Mononuclear cell (primary cell): ENCODE results near the gene SLC18B1. TPM values are rescaled to one million over a fixed set of nuclear protein-coding genes. Genes with fewer than 3 reads are reported as not detected.
"Not testable (repeated sequence)": the region's sequence is repeated elsewhere in the genome, so short reads cannot be mapped to it uniquely, and the experiment has no call there.

Experiments used
- H3K27me3 ChIP-seq: 2 replicates; pipeline ENCODE4 v1.6.0; 2011; ENCODE audit warnings: low read length, control low read depth; ENCODE audit not compliant: insufficient read depth
- H3K4me1 ChIP-seq: 2 replicates; pipeline ENCODE4 v1.5.1; 2011; ENCODE audit warnings: mild to moderate bottlenecking, low read length, control low read depth; ENCODE audit not compliant: insufficient read depth
- H3K4me3 ChIP-seq: 2 replicates; pipeline ENCODE4 v1.5.1; 2011; ENCODE audit warnings: mild to moderate bottlenecking, low read length, moderate library complexity
- H3K9me3 ChIP-seq: 2 replicates; pipeline ENCODE4 v1.5.1; 2011; ENCODE audit warnings: low read depth, mild to moderate bottlenecking, control low read depth, low read length
- total RNA-seq: library from RNA; depleted of rRNA; stranded (reverse); fragments of >200 nt; gene quantifications from one replicate; pipeline ENCODE4 v1.2.3, GENCODE V29; 2012

The SLC18B1 gene
- total RNA-seq, 1 donor: 10.3 TPM

- no peaks in the 10 kb centered on the region for H3K27me3 ChIP-seq
- H3K4me1 ChIP-seq: peaks cover 26% of the 10 kb centered on the region
- H3K9me3 ChIP-seq: no peaks in the 10 kb centered on the region
- peak overlapping the region; percentile 95 for H3K4me3 ChIP-seq
Measured at GRCh38 chr6:132812756-132813172, 14.3 kb upstream of the SLC18B1 start.

- H3K4me3 ChIP-seq: no peak overlapping the region
- peaks cover 26% of the 10 kb centered on the region for H3K4me1 ChIP-seq
- no peaks in the 10 kb centered on the region for H3K27me3 ChIP-seq
- no peaks in the 10 kb centered on the region for H3K9me3 ChIP-seq
Measured at GRCh38 chr6:132812255-132812732, 13.9 kb upstream of the SLC18B1 start.

GRCh38 chr6:132811276-132811675 lies 12.8 kb upstream of the SLC18B1 start:
- no peaks in the 10 kb centered on the region for H3K9me3 ChIP-seq
- H3K27me3 ChIP-seq: no peaks in the 10 kb centered on the region
- peaks cover 22% of the 10 kb centered on the region for H3K4me1 ChIP-seq
- no peak overlapping the region for H3K4me3 ChIP-seq

GRCh38 chr6:132805548-132805947 lies 7.1 kb upstream of the SLC18B1 start:
- Histone ChIP-seq H3K9me3 (no peaks in the 10 kb centered on the region), H3K4me1 (no peaks in the 10 kb centered on the region), H3K4me3 (no peak overlapping the region), H3K27me3 (no peaks in the 10 kb centered on the region)

GRCh38 chr6:132804251-132804650 lies 5.8 kb upstream of the SLC18B1 start:
- no peaks in the 10 kb centered on the region for H3K9me3 ChIP-seq
- no peaks in the 10 kb centered on the region for H3K4me1 ChIP-seq
- no peaks in the 10 kb centered on the region for H3K27me3 ChIP-seq
- H3K4me3 ChIP-seq: no peak overlapping the region

- H3K4me1 ChIP-seq: peaks cover 6% of the 10 kb centered on the region
- no peaks in the 10 kb centered on the region for H3K27me3 ChIP-seq
- H3K9me3 ChIP-seq: no peaks in the 10 kb centered on the region
Measured at GRCh38 chr6:132800656-132801055, 2.2 kb upstream of the SLC18B1 start.

GRCh38 chr6:132798869-132799538 lies 567 bp upstream of the SLC18B1 start:
- no peaks in the 10 kb centered on the region for H3K9me3 ChIP-seq
- H3K27me3 ChIP-seq: no peaks in the 10 kb centered on the region
- peak overlapping the region; percentile 69 for H3K4me3 ChIP-seq
- peaks cover 6% of the 10 kb centered on the region for H3K4me1 ChIP-seq

More at GRCh38 chr6:132800656-132801055, 2.2 kb upstream of the SLC18B1 start:
- H3K4me3 ChIP-seq: no peak overlapping the region

- Histone ChIP-seq H3K9me3 (no peaks in the 10 kb centered on the region), H3K4me3 (no peak overlapping the region), H3K27me3 (no peaks in the 10 kb centered on the region), H3K4me1 (peaks cover 6% of the 10 kb centered on the region)
Measured at GRCh38 chr6:132795461-132795860, 3.0 kb downstream of the SLC18B1 start.

- no peaks in the 10 kb centered on the region for H3K27me3 ChIP-seq
- no peak overlapping the region for H3K4me3 ChIP-seq
- peaks cover 6% of the 10 kb centered on the region for H3K4me1 ChIP-seq
- H3K9me3 ChIP-seq: no peaks in the 10 kb centered on the region
Measured at GRCh38 chr6:132792510-132792909, 5.9 kb downstream of the SLC18B1 start.

GRCh38 chr6:132790450-132790849 lies 8.0 kb downstream of the SLC18B1 start:
- no peak overlapping the region for H3K4me3 ChIP-seq
- H3K9me3 ChIP-seq: no peaks in the 10 kb centered on the region
- no peaks in the 10 kb centered on the region for H3K4me1 ChIP-seq
- no peaks in the 10 kb centered on the region for H3K27me3 ChIP-seq

GRCh38 chr6:132789396-132789776 lies 9.1 kb downstream of the SLC18B1 start:
- Histone ChIP-seq H3K9me3 (no peaks in the 10 kb centered on the region), H3K27me3 (no peaks in the 10 kb centered on the region), H3K4me1 (no peaks in the 10 kb centered on the region), H3K4me3 (no peak overlapping the region)

GRCh38 chr6:132788658-132789395 lies 9.6 kb downstream of the SLC18B1 start:
- H3K27me3 ChIP-seq: no peaks in the 10 kb centered on the region
- no peaks in the 10 kb centered on the region for H3K4me1 ChIP-seq
- H3K9me3 ChIP-seq: no peaks in the 10 kb centered on the region
- H3K4me3 ChIP-seq: no peak overlapping the region

- H3K4me3 ChIP-seq: no peak overlapping the region
- no peaks in the 10 kb centered on the region for H3K27me3 ChIP-seq
- H3K4me1 ChIP-seq: no peaks in the 10 kb centered on the region
- H3K9me3 ChIP-seq: no peaks in the 10 kb centered on the region
Measured at GRCh38 chr6:132785936-132786335, 12.5 kb downstream of the SLC18B1 start.

GRCh38 chr6:132780770-132781371 lies 17.6 kb downstream of the SLC18B1 start:
- Histone ChIP-seq H3K4me1 (no peaks in the 10 kb centered on the region), H3K4me3 (no peak overlapping the region), H3K27me3 (no peaks in the 10 kb centered on the region), H3K9me3 (no peaks in the 10 kb centered on the region)

- H3K27me3 ChIP-seq, H3K4me1 ChIP-seq, H3K4me3 ChIP-seq, H3K9me3 ChIP-seq: not testable (repeated sequence)
Measured at GRCh38 chr6:132777881-132778280, 20.6 kb downstream of the SLC18B1 start.
